H9 (cell line): ENCODE measurements around the gene MAML3. TPM values are rescaled to one million over a fixed set of nuclear protein-coding genes. Genes with fewer than 3 reads are reported as not detected.
A peak's percentile ranks its signal among the peaks of the same experiment; 100 is the strongest.

ENCODE experiments used
- DNase-seq: peaks from one replicate; pipeline ENCODE4 v3.0.0-alpha.2; 2017
- H2AFZ ChIP-seq: one replicate; pipeline ENCODE4 v1.6.1; 2013; ENCODE audit warnings: mild to moderate bottlenecking, low read length, control low read depth, moderate library complexity
- H2AK5ac ChIP-seq: 2 replicates; pipeline ENCODE4 v1.6.1; 2013; ENCODE audit warnings: low read length, control low read depth, mixed read lengths; ENCODE audit not compliant: insufficient read length
- H2BK120ac ChIP-seq: one replicate; pipeline ENCODE4 v1.6.1; 2013; ENCODE audit warnings: low read depth, mild to moderate bottlenecking, low read length, control low read depth, inconsistent platforms; ENCODE audit not compliant: poor library complexity, severe bottlenecking
- H2BK12ac ChIP-seq: 2 replicates; pipeline ENCODE4 v1.6.1; 2013; ENCODE audit warnings: low read length, control low read depth, mixed read lengths, low read depth; ENCODE audit not compliant: insufficient read length
- H2BK15ac ChIP-seq: 2 replicates; pipeline ENCODE4 v1.6.1; 2013; ENCODE audit warnings: low read depth, low read length, control low read depth
- H2BK20ac ChIP-seq: one replicate; pipeline ENCODE4 v1.6.1; 2013; ENCODE audit warnings: low read depth, mild to moderate bottlenecking, low read length, control low read depth, inconsistent platforms; ENCODE audit not compliant: poor library complexity, severe bottlenecking
- H2BK5ac ChIP-seq: 2 replicates; pipeline ENCODE4 v1.6.1; 2013; ENCODE audit warnings: low read length, control low read depth, mixed read lengths; ENCODE audit not compliant: insufficient read length
- H3K14ac ChIP-seq: 2 replicates; pipeline ENCODE4 v1.6.1; 2013; ENCODE audit warnings: low read length, control low read depth; ENCODE audit not compliant: insufficient read depth
- H3K18ac ChIP-seq: 2 replicates; pipeline ENCODE4 v1.6.1; 2013; ENCODE audit warnings: low read depth, mild to moderate bottlenecking, mixed read lengths, low read length, control low read depth; ENCODE audit not compliant: insufficient read length
- H3K23ac ChIP-seq: 2 replicates; pipeline ENCODE4 v1.6.1; 2013; ENCODE audit warnings: low read length, control low read depth, mixed read lengths, low read depth; ENCODE audit not compliant: insufficient read length
- H3K23me2 ChIP-seq: 2 replicates; pipeline ENCODE4 v1.6.1; 2013; ENCODE audit warnings: low read depth, mild to moderate bottlenecking, mixed read lengths, low read length, control low read depth; ENCODE audit not compliant: insufficient read length, poor library complexity, severe bottlenecking
- H3K27ac ChIP-seq: 2 replicates; pipeline ENCODE4 v1.5.1; 2013; ENCODE audit warnings: low read length, control low read depth, mixed read lengths, low read depth; ENCODE audit not compliant: insufficient read length
- H3K27me3 ChIP-seq: 2 replicates; pipeline ENCODE4 v1.6.1; 2013; ENCODE audit warnings: low read length, control low read depth, inconsistent platforms; ENCODE audit not compliant: insufficient read depth
- H3K4ac ChIP-seq: 2 replicates; pipeline ENCODE4 v1.6.1; 2013; ENCODE audit warnings: low read depth, mild to moderate bottlenecking, control low read depth, inconsistent platforms, low read length, moderate library complexity
- H3K4me1 ChIP-seq: 2 replicates; pipeline ENCODE4 v1.6.1; 2013; ENCODE audit warnings: low read length, control low read depth, inconsistent platforms; ENCODE audit not compliant: insufficient read depth
- H3K4me2 ChIP-seq: 2 replicates; pipeline ENCODE4 v1.6.1; 2013; ENCODE audit warnings: low read length, control low read depth, mixed read lengths; ENCODE audit not compliant: insufficient read length, insufficient read depth
- H3K56ac ChIP-seq: 2 replicates; pipeline ENCODE4 v1.6.1; 2013; ENCODE audit warnings: low read depth, mild to moderate bottlenecking, mixed read lengths, low read length, control low read depth; ENCODE audit not compliant: insufficient read length
- H3K79me1 ChIP-seq: 2 replicates; pipeline ENCODE4 v1.6.1; 2013; ENCODE audit warnings: low read depth, mild to moderate bottlenecking, moderate library complexity, low read length, control low read depth, inconsistent platforms; ENCODE audit not compliant: insufficient read depth, poor library complexity, severe bottlenecking
- H3K79me2 ChIP-seq: 2 replicates; pipeline ENCODE4 v1.6.1; 2013; ENCODE audit warnings: low read length, control low read depth, inconsistent platforms; ENCODE audit not compliant: insufficient read depth
- H3K9ac ChIP-seq: 2 replicates; pipeline ENCODE4 v1.6.1; 2013; ENCODE audit warnings: low read length, control low read depth, mixed read lengths; ENCODE audit not compliant: insufficient read length; ENCODE audit errors: extremely low read depth
- H3K9me3 ChIP-seq: one replicate; pipeline ENCODE4 v1.6.1; 2013; ENCODE audit warnings: low read depth, low read length, inconsistent platforms; ENCODE audit not compliant: control insufficient read depth
- H3T11ph ChIP-seq: one replicate; pipeline ENCODE4 v1.6.1; 2013; ENCODE audit warnings: mild to moderate bottlenecking, low read length, control low read depth, inconsistent platforms
- H4K20me1 ChIP-seq: one replicate; pipeline ENCODE4 v1.6.1; 2013; ENCODE audit not compliant: control insufficient read depth, insufficient read length, insufficient read depth
- H4K5ac ChIP-seq: 2 replicates; pipeline ENCODE4 v1.6.1; 2013; ENCODE audit warnings: low read depth, mild to moderate bottlenecking, mixed read lengths, low read length, control low read depth; ENCODE audit not compliant: insufficient read length
- H4K8ac ChIP-seq: replicated peaks from 2 replicates; pipeline ENCODE4 v1.6.1; 2013; ENCODE audit warnings: low read length, control low read depth, mixed read lengths, low read depth; ENCODE audit not compliant: insufficient read length
- H4K91ac ChIP-seq: 2 replicates; pipeline ENCODE4 v1.6.1; 2013; ENCODE audit warnings: low read depth, mild to moderate bottlenecking, moderate library complexity, mixed read lengths, low read length, control low read depth; ENCODE audit not compliant: insufficient read length
- H3K27ac Mint-ChIP-seq, 3 experiments: 2 replicates in 2 of 3; 3 replicates in 1 of 3; pipeline ENCODE4 v1.8.0; 2020 to 2021; ENCODE audit warnings: mixed read lengths in 3 of 3, mild to moderate bottlenecking in 1 of 3, moderate library complexity in 1 of 3
- H3K27me3 Mint-ChIP-seq: 2 replicates; pipeline ENCODE4 v1.8.0; 2021; ENCODE audit warnings: low read depth, mild to moderate bottlenecking, moderate library complexity, mixed read lengths
- H3K36me3 Mint-ChIP-seq, 3 experiments: 2 replicates in 2 of 3; 3 replicates in 1 of 3; pipeline ENCODE4 v1.8.0; 2020 to 2021; ENCODE audit warnings: low read depth in 3 of 3, mixed read lengths in 3 of 3; ENCODE audit not compliant: insufficient read depth in 1 of 3
- H3K4me1 Mint-ChIP-seq, 2 experiments: 2 replicates each; pipeline ENCODE4 v1.8.0; 2020; ENCODE audit warnings: mixed read lengths in 2 of 2
- H3K4me3 Mint-ChIP-seq, 2 experiments: 2 replicates in 1 of 2; 3 replicates in 1 of 2; pipeline ENCODE4 v1.8.0; 2020 to 2021; ENCODE audit warnings: mild to moderate bottlenecking in 2 of 2, mixed read lengths in 2 of 2, moderate library complexity in 1 of 2
- H3K9me3 Mint-ChIP-seq, 2 experiments: 2 replicates in 1 of 2; 3 replicates in 1 of 2; pipeline ENCODE4 v1.8.0; 2020; ENCODE audit warnings: mild to moderate bottlenecking in 2 of 2, mixed read lengths in 2 of 2, moderate library complexity in 1 of 2
- CTCF ChIP-seq: fragments of 200-600 bp; sonication (generic); conservative IDR thresholded peaks from 3 replicates; pipeline ENCODE4 v1.8.0; 2021; ENCODE audit warnings: antibody characterized with exemption, mild to moderate bottlenecking
- WGBS: extraction: QIAGEN DNeasy Blood & Tissue Kit; methylation state at CpG from one replicate; pipeline ENCODE4 v1.1.7; 2013; ENCODE audit warnings: missing lambda C conversion rate, low lambda C conversion rate, mixed read lengths; ENCODE audit not compliant: insufficient read length; ENCODE audit errors: extremely low coverage; 5-methylcytosine and 5-hydroxymethylcytosine counted together
- total RNA-seq: library from RNA; stranded (reverse); gene quantifications from 2 replicates; pipeline ENCODE4 v1.2.1, GENCODE V29; 2021

Gene MAML3
- total RNA-seq, 1 experiment from 2014 or later, result 3.9 TPM

GRCh38 chr4:139854668-139855403 is 299.1 kb downstream of the MAML3 start:
- DNase-seq, result no peak
- no peaks in the 10 kb centered on the region for H3K79me2 ChIP-seq
- no peak overlapping the region for H4K91ac ChIP-seq
- H2BK5ac ChIP-seq, result no peak overlapping the region
- no peak overlapping the region for H4K5ac ChIP-seq
- H3K23me2 ChIP-seq, result no peaks in the 10 kb centered on the region
- no peaks in the 10 kb centered on the region for H4K20me1 ChIP-seq
- Mint-ChIP-seq H3K9me3 (no peaks in the 10 kb centered on the region; a peak in 1 of 5 replicates), H3K36me3 (peaks cover 0 to 2% (median 0%) of the 10 kb centered on the region in 3 experiments; a peak in 1 of 7 replicates), H3K4me3 (no peak overlapping the region), H3K4me1 (peaks cover 82 to 87% of the 10 kb centered on the region in 2 experiments), H3K27me3 (no peaks in the 10 kb centered on the region), H3K27ac (peak overlapping the region in 1 of 3 experiments; percentile 65; a peak in 3 of 7 replicates)
- H3K56ac ChIP-seq, result no peak overlapping the region
- H2BK20ac ChIP-seq, result no peak overlapping the region
- no peak overlapping the region for H4K8ac ChIP-seq
- no peak for TF ChIP-seq CTCF
- no peak overlapping the region for H3K23ac ChIP-seq
- H2AK5ac ChIP-seq, result no peak overlapping the region
- H3K4me1 ChIP-seq, result peaks cover 4% of the 10 kb centered on the region; the same call in 1 of the 2 replicates
- no peak overlapping the region for H3K18ac ChIP-seq
- WGBS, result no CpG with 5 or more reads among the region's 7 CpGs
- H3K9ac ChIP-seq, result no peak overlapping the region
- H3K4me2 ChIP-seq, result no peak overlapping the region
- H3K79me1 ChIP-seq, result no peaks in the 10 kb centered on the region
- H3K4ac ChIP-seq, result no peak overlapping the region
- H3T11ph ChIP-seq, result no peak overlapping the region
- H3K14ac ChIP-seq, result no peak overlapping the region
- no peaks in the 10 kb centered on the region for H3K9me3 ChIP-seq
- no peaks in the 10 kb centered on the region for H3K27me3 ChIP-seq
- H2BK12ac ChIP-seq, result no peak overlapping the region
- no peak overlapping the region for H3K27ac ChIP-seq
- H2BK15ac ChIP-seq, result no peak overlapping the region
- no peak overlapping the region for H2AFZ ChIP-seq
- H2BK120ac ChIP-seq, result no peak overlapping the region
